BJ (cell line): ENCODE results near the gene ZC3H12C. TPM values are rescaled to one million over a fixed set of nuclear protein-coding genes. Genes with fewer than 3 reads are reported as not detected.

Source experiments
- CTCF ChIA-PET: fragments of 350-600 bp; formaldehyde crosslinking; extraction: SDS; loops from one replicate; lab custom pipeline; 2021; ENCODE audit warnings: antibody characterized with exemption, inconsistent platforms; lab: Yijun Ruan, JAX
- POLR2A ChIA-PET: fragments of 300-600 bp; sonication (Branson Sonifier 250); formaldehyde crosslinking; extraction: SDS; loops from one replicate; lab custom pipeline; 2021; ENCODE audit warnings: antibody characterized with exemption; lab: Charles Lee
- DNase-seq: peaks from one replicate; pipeline ENCODE4 v3.0.0-alpha.2; 2011; ENCODE audit warnings: low read depth
- H3K27me3 ChIP-seq: 2 replicates; pipeline ENCODE4 v1.6.0; 2011; ENCODE audit warnings: low read length; ENCODE audit not compliant: control insufficient read depth, insufficient read depth
- H3K36me3 ChIP-seq: 2 replicates; pipeline ENCODE4 v1.5.1; 2011; ENCODE audit warnings: low read length; ENCODE audit not compliant: control insufficient read depth, insufficient read depth
- H3K4me3 ChIP-seq: 2 replicates; pipeline ENCODE4 v1.5.1; 2011; ENCODE audit warnings: low read depth, mild to moderate bottlenecking, control low read depth, low read length
- polyA plus RNA-seq: library from polyadenylated mRNA; depleted of rRNA; stranded (reverse); fragments of >200 nt; gene quantifications from 2 replicates; pipeline ENCODE4 v1.2.3, GENCODE V29; 2011
- TF ChIP-seq, protein P1 (sequence below): IDR thresholded peaks from 2 replicates; pipeline ENCODE4 v1.5.1; 2011; ENCODE audit warnings: low read depth, mild to moderate bottlenecking, control low read depth, inconsistent platforms, low read length, moderate library complexity; ENCODE audit not compliant: insufficient read depth

The ZC3H12C gene
- polyA plus RNA-seq, 1 experiment = 5.2 TPM

DNA sequence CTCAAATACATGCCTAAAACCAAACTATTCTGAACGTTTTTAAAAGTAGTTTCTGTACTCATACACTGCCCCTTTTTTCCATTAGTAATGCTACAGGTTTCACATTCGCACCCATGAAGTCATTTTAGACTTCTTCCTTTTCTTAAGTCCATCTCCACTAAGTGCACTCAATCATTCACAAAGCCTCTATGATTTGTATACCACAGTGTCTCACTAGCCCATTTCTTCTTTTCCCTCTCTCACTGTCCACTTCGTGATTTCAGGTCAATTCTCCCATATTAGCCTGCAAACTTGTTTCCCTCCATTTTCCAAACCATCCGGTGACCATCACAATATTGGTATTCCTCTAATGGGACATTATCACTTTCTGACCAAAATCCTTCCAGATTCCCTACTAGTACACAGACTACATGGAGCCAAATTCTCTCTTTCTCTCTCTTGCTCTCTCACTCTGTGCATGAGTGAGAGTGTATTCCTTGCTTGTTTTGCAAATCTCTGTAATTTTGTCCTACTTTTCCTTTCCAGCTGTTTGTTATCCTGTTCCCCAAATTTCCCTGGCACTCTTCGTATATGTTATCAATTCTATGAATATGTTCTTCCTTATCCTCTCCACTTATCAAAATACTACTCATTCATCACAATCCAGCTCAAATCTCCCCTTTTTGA, 3.4 kb upstream of the ZC3H12C start:
- TF ChIP-seq, protein P1, sequence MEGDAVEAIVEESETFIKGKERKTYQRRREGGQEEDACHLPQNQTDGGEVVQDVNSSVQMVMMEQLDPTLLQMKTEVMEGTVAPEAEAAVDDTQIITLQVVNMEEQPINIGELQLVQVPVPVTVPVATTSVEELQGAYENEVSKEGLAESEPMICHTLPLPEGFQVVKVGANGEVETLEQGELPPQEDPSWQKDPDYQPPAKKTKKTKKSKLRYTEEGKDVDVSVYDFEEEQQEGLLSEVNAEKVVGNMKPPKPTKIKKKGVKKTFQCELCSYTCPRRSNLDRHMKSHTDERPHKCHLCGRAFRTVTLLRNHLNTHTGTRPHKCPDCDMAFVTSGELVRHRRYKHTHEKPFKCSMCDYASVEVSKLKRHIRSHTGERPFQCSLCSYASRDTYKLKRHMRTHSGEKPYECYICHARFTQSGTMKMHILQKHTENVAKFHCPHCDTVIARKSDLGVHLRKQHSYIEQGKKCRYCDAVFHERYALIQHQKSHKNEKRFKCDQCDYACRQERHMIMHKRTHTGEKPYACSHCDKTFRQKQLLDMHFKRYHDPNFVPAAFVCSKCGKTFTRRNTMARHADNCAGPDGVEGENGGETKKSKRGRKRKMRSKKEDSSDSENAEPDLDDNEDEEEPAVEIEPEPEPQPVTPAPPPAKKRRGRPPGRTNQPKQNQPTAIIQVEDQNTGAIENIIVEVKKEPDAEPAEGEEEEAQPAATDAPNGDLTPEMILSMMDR = no peak
- Histone ChIP-seq H3K4me3 (no peak overlapping the region), H3K27me3 (no peaks in the 10 kb centered on the region), H3K36me3 (no peaks in the 10 kb centered on the region)
- ChIA-PET POLR2A (no interaction called here), CTCF (no interaction called here)
- DNase-seq = no peak

DNA sequence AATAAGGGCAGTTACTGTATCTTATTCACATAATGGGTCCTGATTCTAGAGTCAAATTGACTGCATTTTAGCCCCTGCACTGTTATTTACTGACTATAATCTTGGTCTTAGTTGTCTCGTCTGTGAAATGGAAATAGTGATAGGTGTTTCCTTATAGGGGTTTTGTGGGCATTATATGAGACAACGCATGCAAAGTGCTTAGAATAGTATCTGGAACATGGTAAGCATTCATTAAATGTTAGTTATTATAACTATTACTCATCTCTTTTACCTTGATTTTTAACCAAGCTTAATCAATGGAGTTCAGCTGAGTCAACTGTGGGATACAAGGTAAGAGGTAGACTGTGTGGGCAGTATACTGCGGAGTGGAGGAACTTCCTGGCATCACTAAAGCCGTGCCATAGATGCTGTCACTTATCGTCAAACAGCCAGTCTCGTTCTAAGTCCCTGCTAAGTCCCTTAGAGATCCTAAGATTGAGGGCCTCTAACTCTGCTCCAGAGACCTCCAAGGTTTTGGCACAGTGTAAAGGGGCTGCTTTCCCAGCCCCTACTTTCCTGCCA, 2.6 kb upstream of the ZC3H12C start:
- TF ChIP-seq, protein P1 = no peak
- ChIA-PET CTCF (no interaction called here), POLR2A (no interaction called here)
- H3K4me3 ChIP-seq = no peak overlapping the region
- H3K36me3 ChIP-seq = no peaks in the 10 kb centered on the region
- no peak for DNase-seq
- no peaks in the 10 kb centered on the region for H3K27me3 ChIP-seq

DNA sequence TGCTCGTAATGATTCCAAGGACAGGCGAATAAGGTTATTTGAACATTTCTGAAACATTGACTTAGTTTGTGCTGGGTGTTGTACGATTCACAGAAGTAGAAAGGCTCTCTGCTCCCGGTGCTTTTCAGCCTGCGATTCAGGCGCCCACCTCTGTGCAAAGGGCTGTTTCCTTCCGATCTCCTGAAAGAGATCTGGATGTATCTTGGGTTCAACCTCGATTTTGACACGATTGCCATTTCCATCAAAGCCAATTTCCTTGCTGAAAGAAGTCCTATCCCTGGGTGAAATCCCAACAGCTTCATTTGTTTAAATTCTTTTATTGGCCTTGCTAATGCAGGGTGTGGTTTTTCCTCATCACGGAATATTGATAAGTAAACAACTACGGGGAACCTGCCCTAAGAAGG, 1.1 kb upstream of the ZC3H12C start:
- DNase-seq = no peak
- TF ChIP-seq, protein P1 = no peak
- Histone ChIP-seq H3K4me3 (peak overlapping the region; percentile 72), H3K27me3 (no peaks in the 10 kb centered on the region), H3K36me3 (no peaks in the 10 kb centered on the region)
- ChIA-PET CTCF (interaction anchor here (0.6 to 1.4 kb wide), 4 partner anchors 12 to 145 kb away, joined by 3 to 4 read pairs (median 3); no protein-coding TSS in a partner anchor), POLR2A (interaction anchor here (0.5 kb wide), 1 partner anchor 255 kb away, joined by 8 read pairs; no protein-coding TSS in a partner anchor)

DNA sequence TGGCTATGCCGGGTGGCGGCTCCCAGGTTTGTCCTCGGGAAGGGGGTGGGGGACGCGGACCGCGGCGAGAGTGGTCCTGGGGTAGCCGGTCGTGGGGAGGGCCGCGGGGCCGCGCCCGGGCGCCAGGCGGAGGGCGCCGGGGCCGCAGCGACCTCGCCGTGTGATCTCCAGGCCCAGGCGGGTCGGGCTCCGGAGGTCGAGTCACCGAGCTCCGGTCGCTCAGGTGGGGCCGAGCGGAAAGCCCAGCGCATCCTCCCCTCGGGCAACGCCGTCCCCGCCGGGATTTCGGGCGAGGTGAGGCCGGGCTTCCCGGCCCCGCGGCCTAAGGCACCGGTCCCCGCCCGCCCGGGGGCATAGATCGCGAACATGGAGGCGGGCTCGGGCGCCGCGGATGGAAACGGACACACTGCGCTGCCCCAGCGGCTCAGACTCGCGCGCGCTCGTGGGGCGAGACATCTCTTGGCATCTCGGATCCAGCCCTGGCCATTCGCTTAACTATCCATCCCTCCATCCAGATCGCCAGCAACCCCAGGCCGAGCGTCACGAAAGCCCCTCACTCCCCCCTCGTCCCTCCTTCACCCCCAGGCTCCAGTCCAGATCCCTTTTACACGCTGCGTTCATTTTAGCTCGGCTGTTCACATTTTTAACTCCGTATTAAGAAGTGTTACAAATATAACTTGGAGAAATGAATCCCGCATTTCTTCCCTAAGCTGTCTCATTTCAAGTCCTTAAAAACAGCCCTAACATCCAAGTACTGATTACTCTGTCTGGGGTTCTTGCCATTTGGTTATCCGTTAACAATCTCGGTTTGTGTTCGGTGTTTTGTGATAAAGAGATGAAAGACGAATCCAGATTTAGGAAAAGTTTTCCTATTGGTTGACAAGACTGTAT, 460 bp downstream of the ZC3H12C start:
- POLR2A ChIA-PET = no interaction called here
- CTCF ChIA-PET = interaction anchor here (1.0 to 1.8 kb wide), 4 partner anchors 11 to 144 kb away, joined by 3 to 5 read pairs (median 4); no protein-coding TSS in a partner anchor
- H3K36me3 ChIP-seq = no peaks in the 10 kb centered on the region
- TF ChIP-seq, protein P1 = no peak
- H3K4me3 ChIP-seq = peak overlapping the region; percentile 72
- DNase-seq = no peak
- no peaks in the 10 kb centered on the region for H3K27me3 ChIP-seq
